Ascending aorta (tissue), 2 donors: ENCODE results near the gene TCF7. TPM values are rescaled to one million over a fixed set of nuclear protein-coding genes. Genes with fewer than 3 reads are reported as not detected.

Experiments
- DNase-seq, 2 donors: peaks; one replicate each; pipeline ENCODE4 v3.0.0-alpha.2; 2019; ENCODE audit warnings: low spot score in 2 of 2
- H3K27ac ChIP-seq, 2 donors: fragments of 200-600 bp; sonication (generic); one replicate each; pipeline ENCODE4 v1.5.1; 2016 to 2017; ENCODE audit warnings: mild to moderate bottlenecking in 1 of 2
- H3K27me3 ChIP-seq: fragments of 200-600 bp; sonication (generic); one replicate; pipeline ENCODE4 v1.5.1; 2017
- H3K36me3 ChIP-seq, 2 donors: fragments of 200-600 bp; sonication (generic); one replicate each; pipeline ENCODE4 v1.5.1; 2016
- H3K4me1 ChIP-seq, 2 donors: fragments of 200-600 bp; sonication (generic); one replicate each; pipeline ENCODE4 v1.5.1; 2016 to 2017; ENCODE audit warnings: mild to moderate bottlenecking in 1 of 2
- H3K4me3 ChIP-seq, 2 donors: fragments of 200-600 bp; sonication (generic); one replicate each; pipeline ENCODE4 v1.5.1; 2016 to 2017; ENCODE audit warnings: mild to moderate bottlenecking in 1 of 2
- H3K9me3 ChIP-seq, 2 donors: fragments of 200-600 bp; sonication (generic); one replicate each; pipeline ENCODE4 v1.5.1; 2016
- CTCF ChIP-seq, 3 experiments: fragments of 200-600 bp in 2 of 3; fragments of 450-650 bp in 1 of 3; sonication (generic) in 2 of 3; IDR thresholded peaks; one replicate each; pipeline ENCODE4 v1.5.1; 2016 to 2019; ENCODE audit warnings: antibody characterized with exemption in 3 of 3, mild to moderate bottlenecking in 1 of 3, moderate library complexity in 1 of 3
- intact Hi-C: fragments of 100-400 bp; cut with DNase I; formaldehyde crosslinking; loops from one replicate; pipeline ENCODE4 v1.15.1; 2023
- total RNA-seq: library from RNA; depleted of rRNA; stranded (reverse); fragments of >200 nt; gene quantifications from one replicate; pipeline ENCODE4 v1.1.0, GENCODE V29; 2016

Gene TCF7
- total RNA-seq, 1 donor from 2014 or later: 12.1 TPM

- TF ChIP-seq CTCF (IDR thresholded peaks at IDR 0.05): no peak
- intact Hi-C loops: no loop called here
- Histone ChIP-seq H3K4me1 (peaks cover 3 to 16% of the 10 kb centered on the region in 2 donors), H3K27me3 (no peaks in the 10 kb centered on the region), H3K9me3 (no peaks in the 10 kb centered on the region), H3K4me3 (no peak overlapping the region), H3K27ac (no peak overlapping the region), H3K36me3 (no peaks in the 10 kb centered on the region)
- DNase-seq: no peak
Measured at GRCh38 chr5:134093351-134093750, 21.1 kb upstream of the TCF7 start.

GRCh38 chr5:134095293-134095692 is 19.2 kb upstream of the TCF7 start:
- no peaks in the 10 kb centered on the region for H3K9me3 ChIP-seq
- H3K4me3 ChIP-seq: peak overlapping the region in 1 of 2 donors; percentile 46
- H3K4me1 ChIP-seq: peaks cover 6 to 22% of the 10 kb centered on the region in 2 donors
- no peak for TF ChIP-seq CTCF (IDR thresholded peaks at IDR 0.05)
- no peaks in the 10 kb centered on the region for H3K27me3 ChIP-seq
- no peak for DNase-seq
- peak overlapping the region; percentile 12 to 54 for H3K27ac ChIP-seq
- intact Hi-C loops: no loop called here
- no peaks in the 10 kb centered on the region for H3K36me3 ChIP-seq

GRCh38 chr5:134095887-134096589 is 18.4 kb upstream of the TCF7 start:
- H3K27me3 ChIP-seq: no peaks in the 10 kb centered on the region
- peaks cover 6 to 28% of the 10 kb centered on the region in 2 donors for H3K4me1 ChIP-seq
- H3K27ac ChIP-seq: peak overlapping the region; percentile 12 to 54
- no peaks in the 10 kb centered on the region for H3K9me3 ChIP-seq
- TF ChIP-seq CTCF (IDR thresholded peaks at IDR 0.05): no peak
- DNase-seq: no peak
- H3K4me3 ChIP-seq: peak overlapping the region in 1 of 2 donors; percentile 46
- intact Hi-C loops: no loop called here
- H3K36me3 ChIP-seq: no peaks in the 10 kb centered on the region

- H3K27ac ChIP-seq: no peak overlapping the region
- DNase-seq: no peak
- H3K36me3 ChIP-seq: no peaks in the 10 kb centered on the region
- intact Hi-C loops: no loop called here
- H3K4me3 ChIP-seq: no peak overlapping the region
- H3K9me3 ChIP-seq: no peaks in the 10 kb centered on the region
- TF ChIP-seq CTCF (IDR thresholded peaks at IDR 0.05): no peak
- H3K4me1 ChIP-seq: peaks cover 6 to 32% of the 10 kb centered on the region in 2 donors
- H3K27me3 ChIP-seq: no peaks in the 10 kb centered on the region
Measured at GRCh38 chr5:134097211-134097749, 17.2 kb upstream of the TCF7 start.

- intact Hi-C loops: no loop called here
- H3K27ac ChIP-seq: no peak overlapping the region
- H3K9me3 ChIP-seq: no peaks in the 10 kb centered on the region
- H3K27me3 ChIP-seq: no peaks in the 10 kb centered on the region
- no peak for DNase-seq
- no peak for TF ChIP-seq CTCF (IDR thresholded peaks at IDR 0.05)
- H3K4me3 ChIP-seq: no peak overlapping the region
- peaks cover 6 to 32% of the 10 kb centered on the region in 2 donors for H3K4me1 ChIP-seq
- H3K36me3 ChIP-seq: no peaks in the 10 kb centered on the region
Measured at GRCh38 chr5:134098690-134099089, 15.8 kb upstream of the TCF7 start.
